ENCODE data around the gene ILF2. TPM values are rescaled to one million over a fixed set of nuclear protein-coding genes. Genes with fewer than 3 reads are reported as not detected.

Gene ILF2
- total and polyA plus RNA-seq, 4 donors: 46.7 to 133 (median 111) TPM

DNA sequence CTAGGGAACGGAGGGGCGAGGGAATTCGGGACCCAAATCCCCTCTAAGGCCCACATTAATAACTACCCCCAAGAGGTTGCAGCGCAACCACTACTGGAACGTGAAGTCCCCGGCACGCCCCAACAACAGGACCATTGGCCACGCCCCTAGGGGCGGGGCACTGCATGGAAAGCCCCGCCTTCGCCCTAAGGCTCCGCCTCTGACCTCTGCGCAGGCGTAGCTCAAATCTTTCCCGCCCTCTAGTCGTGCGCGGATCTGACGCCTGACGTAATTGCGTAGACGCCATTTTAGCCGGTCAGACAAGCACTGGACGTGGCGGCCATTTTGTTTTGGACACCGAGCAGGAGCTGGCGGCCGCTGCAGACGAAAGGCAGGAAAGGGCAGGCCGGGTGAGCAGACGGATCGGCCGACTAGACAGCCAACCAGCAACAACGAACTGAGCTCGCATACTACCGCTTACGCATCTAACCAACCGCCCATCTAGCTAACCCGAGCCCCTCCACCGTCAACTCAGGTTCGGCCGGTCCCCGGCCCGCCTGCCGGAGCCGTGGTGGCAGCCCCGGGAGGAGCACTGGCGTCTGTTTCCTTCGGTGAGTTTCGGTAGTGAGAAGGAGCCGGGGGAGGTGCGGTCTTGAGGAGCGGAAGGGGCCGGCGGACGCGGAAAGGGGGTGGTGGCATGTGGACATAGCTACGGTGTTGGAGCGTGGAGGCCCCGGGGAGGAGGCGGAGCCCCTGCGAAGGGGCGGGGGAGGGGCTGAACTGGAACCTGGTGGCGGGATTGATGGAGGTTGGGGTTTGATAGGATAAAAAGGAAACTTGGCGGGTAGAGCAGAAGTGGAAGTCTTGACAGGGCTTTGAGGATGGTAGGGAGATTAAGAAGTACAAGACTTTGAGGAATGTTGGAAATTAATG lies 36.8 kb downstream of the ILF2 start, which contains the start of gene CHTOP:
Gene CHTOP (plus strand): TSS at position 313 of the 912 bp plus-strand sequence. CDS start 2,523 bp downstream, outside the sequence.
- peak; percentile 96 for ATAC-seq (ENCODE audit: insufficient read depth, low FRiP score)

DNA sequence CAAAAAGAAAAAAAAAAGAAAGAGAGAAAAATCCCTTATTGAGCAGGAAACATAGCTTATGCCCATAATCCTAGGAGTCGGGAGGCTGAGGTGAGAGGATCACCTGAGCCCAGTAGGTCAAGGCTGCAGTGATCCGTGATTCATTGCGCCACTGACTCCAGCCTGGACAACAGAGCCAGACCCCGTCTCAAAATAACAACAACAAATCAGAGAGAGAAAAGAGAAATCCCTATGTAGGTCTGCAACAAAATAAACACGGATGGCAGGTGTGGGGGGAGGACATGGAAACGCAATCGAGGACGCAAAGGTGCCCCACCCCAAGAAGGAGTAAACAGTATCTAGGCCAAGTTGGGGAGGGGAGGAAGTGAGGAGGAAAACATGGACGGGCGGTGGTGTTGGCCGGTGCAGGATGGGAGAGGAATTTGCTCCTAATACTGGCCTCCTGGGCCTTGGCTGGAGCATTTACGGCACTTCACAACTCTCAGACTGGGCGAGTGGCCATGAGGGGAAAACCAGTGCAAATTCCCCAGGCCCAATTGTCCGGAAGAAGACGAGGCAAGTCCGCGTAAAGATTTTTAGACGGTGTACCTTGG lies 37.5 kb downstream of the ILF2 start:
- peaks cover 12 to 24% (median 17%) of the 10 kb centered on the region in 4 donors for H3K36me3 ChIP-seq (ENCODE audit: control insufficient read depth in 4 of 4, insufficient read depth in 4 of 4, low read length in 4 of 4)
- no peaks in the 10 kb centered on the region for H3K9me3 ChIP-seq (ENCODE audit: control insufficient read depth in 4 of 4, insufficient read depth in 3 of 4, low read length in 3 of 4)
- H3K4me1 ChIP-seq (ENCODE audit: control insufficient read depth in 5 of 5, insufficient read depth in 5 of 5, low read length in 5 of 5): peaks cover 0 to 15% (median 14%) of the 10 kb centered on the region in 5 donors
- no peaks in the 10 kb centered on the region for H3K27me3 ChIP-seq (ENCODE audit: control insufficient read depth in 3 of 3, insufficient read depth in 3 of 3, low read length in 2 of 3)
- peak overlapping the region; percentile 15 for H3K4me3 ChIP-seq
- TF ChIP-seq CTCF (IDR thresholded peaks at IDR 0.05; ENCODE audit: control extremely low read depth, extremely low read depth): no peak
- no peak overlapping the region for H3K9ac ChIP-seq (ENCODE audit: insufficient read depth in 1 of 2, low read length in 2 of 2)
- DNase-seq (no peak), ATAC-seq (ENCODE audit: insufficient read depth, low FRiP score) (peak; percentile 27)
- WGBS, 2 donors: 49 to 67% methylated on average over 18 of the region's 18 CpGs
- peak overlapping the region; percentile 83 to 99 for H3K27ac ChIP-seq (ENCODE audit: low read depth in 1 of 2, low read length in 1 of 2)

More for the DNA sequence above, 36.8 kb downstream of the ILF2 start, which contains the start of gene CHTOP:
- DNase-seq: peak; percentile 98 to 99 (median 99)
- Histone ChIP-seq H3K27me3 (ENCODE audit: control insufficient read depth in 3 of 3, insufficient read depth in 3 of 3, low read length in 2 of 3) (no peaks in the 10 kb centered on the region), H3K9ac (ENCODE audit: insufficient read depth in 1 of 2, low read length in 2 of 2) (peak within 1 kb of the TSS; percentile 98 to 100), H3K4me1 (ENCODE audit: control insufficient read depth in 5 of 5, insufficient read depth in 5 of 5, low read length in 5 of 5) (peaks cover 0 to 16% (median 15%) of the 10 kb centered on the region in 5 donors), H3K4me3 (peak within 1 kb of the TSS; percentile 87), H3K36me3 (ENCODE audit: control insufficient read depth in 4 of 4, insufficient read depth in 4 of 4, low read length in 4 of 4) (peaks cover 16 to 28% (median 22%) of the 10 kb centered on the region in 4 donors), H3K9me3 (ENCODE audit: control insufficient read depth in 4 of 4, insufficient read depth in 3 of 4, low read length in 3 of 4) (no peaks in the 10 kb centered on the region), H3K27ac (ENCODE audit: low read depth in 1 of 2, low read length in 1 of 2) (peak within 1 kb of the TSS; percentile 98 to 99)
- 2 to 4% methylated on average over 62 to 65 of the region's 65 CpGs for WGBS, 2 donors
- no peak for TF ChIP-seq CTCF (IDR thresholded peaks at IDR 0.05; ENCODE audit: control extremely low read depth, extremely low read depth)

DNA sequence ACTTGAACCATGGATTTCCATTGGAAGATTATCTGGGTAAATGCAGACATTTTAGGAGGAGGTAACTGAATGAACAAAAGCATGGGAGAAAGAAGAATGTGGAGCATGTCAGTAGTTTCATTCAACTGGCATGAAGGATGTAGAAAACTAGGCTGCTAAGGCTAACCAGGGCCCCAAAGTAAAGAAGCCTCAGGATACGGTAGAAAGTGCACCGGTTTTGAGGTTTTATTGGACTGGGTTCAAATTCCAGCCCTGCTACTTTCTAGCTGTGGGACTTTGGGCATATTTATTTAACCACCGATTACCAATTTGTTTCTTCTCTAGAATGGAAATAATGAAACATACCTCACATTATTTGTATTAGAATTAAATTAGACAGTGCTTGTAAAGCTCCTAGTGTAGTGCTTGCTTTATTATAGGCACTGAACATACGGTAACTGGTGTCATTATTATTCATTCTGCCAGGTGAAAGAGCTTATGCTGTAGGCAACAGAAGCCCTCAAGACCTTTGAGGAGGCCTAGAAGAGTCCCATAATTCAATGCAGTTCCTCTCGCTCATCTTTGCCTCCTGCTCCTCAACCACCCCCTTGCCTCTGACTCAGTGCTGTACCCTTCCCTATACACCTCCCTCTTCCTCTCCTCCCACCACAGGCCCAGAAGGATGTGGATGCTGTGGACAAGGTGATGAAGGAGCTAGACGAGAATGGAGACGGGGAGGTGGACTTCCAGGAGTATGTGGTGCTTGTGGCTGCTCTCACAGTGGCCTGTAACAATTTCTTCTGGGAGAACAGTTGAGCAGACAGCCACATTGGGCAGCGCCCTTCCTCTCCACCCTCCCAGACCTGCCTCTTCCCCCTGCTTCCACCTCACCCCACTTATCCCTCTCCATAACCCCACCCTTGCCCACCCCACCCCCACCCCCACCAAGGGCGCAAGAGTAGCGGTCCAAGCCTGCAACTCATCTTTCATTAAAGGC lies 39.5 kb downstream of the ILF2 start:
- H3K4me1 ChIP-seq (ENCODE audit: control insufficient read depth in 5 of 5, insufficient read depth in 5 of 5, low read length in 5 of 5): peaks cover 6 to 31% (median 18%) of the 10 kb centered on the region in 5 donors
- no peak for DNase-seq
- no peak overlapping the region for H3K9ac ChIP-seq (ENCODE audit: insufficient read depth in 1 of 2, low read length in 2 of 2)
- no peak overlapping the region for H3K4me3 ChIP-seq
- H3K9me3 ChIP-seq (ENCODE audit: control insufficient read depth in 4 of 4, insufficient read depth in 3 of 4, low read length in 3 of 4): no peaks in the 10 kb centered on the region
- no peak for ATAC-seq (ENCODE audit: insufficient read depth, low FRiP score)
- H3K27me3 ChIP-seq (ENCODE audit: control insufficient read depth in 3 of 3, insufficient read depth in 3 of 3, low read length in 2 of 3): no peaks in the 10 kb centered on the region
- TF ChIP-seq CTCF (IDR thresholded peaks at IDR 0.05; ENCODE audit: control extremely low read depth, extremely low read depth): no peak
- peaks cover 0 to 7% (median 4%) of the 10 kb centered on the region in 4 donors for H3K36me3 ChIP-seq (ENCODE audit: control insufficient read depth in 4 of 4, insufficient read depth in 4 of 4, low read length in 4 of 4)
- WGBS, 2 donors: 78 to 88% methylated on average over 10 of the region's 10 CpGs
- H3K27ac ChIP-seq (ENCODE audit: low read depth in 1 of 2, low read length in 1 of 2): peak overlapping the region in 1 of 2 donors; percentile 31
